ENCODE data around the gene KCNK7.

- no peak for TF ChIP-seq POLR2A (IDR thresholded peaks at IDR 0.05; ENCODE audit: low read depth)
- TF ChIP-seq, protein P1, sequence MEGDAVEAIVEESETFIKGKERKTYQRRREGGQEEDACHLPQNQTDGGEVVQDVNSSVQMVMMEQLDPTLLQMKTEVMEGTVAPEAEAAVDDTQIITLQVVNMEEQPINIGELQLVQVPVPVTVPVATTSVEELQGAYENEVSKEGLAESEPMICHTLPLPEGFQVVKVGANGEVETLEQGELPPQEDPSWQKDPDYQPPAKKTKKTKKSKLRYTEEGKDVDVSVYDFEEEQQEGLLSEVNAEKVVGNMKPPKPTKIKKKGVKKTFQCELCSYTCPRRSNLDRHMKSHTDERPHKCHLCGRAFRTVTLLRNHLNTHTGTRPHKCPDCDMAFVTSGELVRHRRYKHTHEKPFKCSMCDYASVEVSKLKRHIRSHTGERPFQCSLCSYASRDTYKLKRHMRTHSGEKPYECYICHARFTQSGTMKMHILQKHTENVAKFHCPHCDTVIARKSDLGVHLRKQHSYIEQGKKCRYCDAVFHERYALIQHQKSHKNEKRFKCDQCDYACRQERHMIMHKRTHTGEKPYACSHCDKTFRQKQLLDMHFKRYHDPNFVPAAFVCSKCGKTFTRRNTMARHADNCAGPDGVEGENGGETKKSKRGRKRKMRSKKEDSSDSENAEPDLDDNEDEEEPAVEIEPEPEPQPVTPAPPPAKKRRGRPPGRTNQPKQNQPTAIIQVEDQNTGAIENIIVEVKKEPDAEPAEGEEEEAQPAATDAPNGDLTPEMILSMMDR (IDR thresholded peaks at IDR 0.05), result no peak
Observed at GRCh38 chr11:65639623-65640482, 44.3 kb upstream of the KCNK7 start.
